ENCODE results near the gene MRTFB.
A peak's percentile ranks its signal among the peaks of the same experiment; 100 is the strongest.
"Not testable (repeated sequence)": the region's sequence is repeated elsewhere in the genome, so short reads cannot be mapped to it uniquely, and the experiment has no call there.

The MRTFB gene

GRCh38 chr16:14151256-14152030 is 80.3 kb downstream of the MRTFB start:
- no peak for TF ChIP-seq POLR2A (IDR thresholded peaks at IDR 0.05; ENCODE audit: low read depth, low read length)
- FAIRE-seq = no peak
- no peak for DNase-seq (ENCODE audit: insufficient read length, low spot score)

DNA sequence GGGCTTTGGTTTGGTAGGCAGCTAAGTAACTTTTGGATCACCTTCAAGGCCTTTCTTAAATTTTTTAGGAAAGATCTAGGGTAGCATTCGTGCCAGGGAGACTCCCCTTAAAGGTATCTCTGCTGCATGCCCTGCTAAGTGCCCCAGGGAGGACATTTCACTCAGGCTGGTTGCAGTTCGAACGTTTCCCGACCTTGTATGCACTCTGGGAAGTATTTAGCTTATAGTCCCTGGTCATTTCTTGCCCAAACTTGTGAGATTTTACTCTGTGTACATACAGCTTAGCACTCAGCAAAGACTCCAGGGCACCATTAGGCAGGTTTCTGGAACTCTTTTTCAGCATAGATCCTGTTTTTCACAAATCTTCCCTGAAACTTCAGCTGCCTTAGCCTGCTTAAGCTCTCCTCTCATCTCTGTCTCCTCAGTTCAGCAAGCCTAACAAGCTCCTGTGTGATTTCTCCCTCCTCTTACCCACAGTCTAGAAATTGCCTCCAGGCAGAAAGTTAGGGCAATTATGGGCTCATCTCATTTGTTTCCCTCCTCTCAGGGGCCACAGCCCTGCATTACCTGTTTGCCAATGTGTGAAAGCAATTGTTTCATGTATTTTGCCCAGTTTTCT is 84.6 kb downstream of the MRTFB start:
- DNase-seq (ENCODE audit: insufficient read length, low spot score) (no peak), FAIRE-seq (no peak)
- no peak for TF ChIP-seq POLR2A (IDR thresholded peaks at IDR 0.05; ENCODE audit: low read depth, low read length)

DNA sequence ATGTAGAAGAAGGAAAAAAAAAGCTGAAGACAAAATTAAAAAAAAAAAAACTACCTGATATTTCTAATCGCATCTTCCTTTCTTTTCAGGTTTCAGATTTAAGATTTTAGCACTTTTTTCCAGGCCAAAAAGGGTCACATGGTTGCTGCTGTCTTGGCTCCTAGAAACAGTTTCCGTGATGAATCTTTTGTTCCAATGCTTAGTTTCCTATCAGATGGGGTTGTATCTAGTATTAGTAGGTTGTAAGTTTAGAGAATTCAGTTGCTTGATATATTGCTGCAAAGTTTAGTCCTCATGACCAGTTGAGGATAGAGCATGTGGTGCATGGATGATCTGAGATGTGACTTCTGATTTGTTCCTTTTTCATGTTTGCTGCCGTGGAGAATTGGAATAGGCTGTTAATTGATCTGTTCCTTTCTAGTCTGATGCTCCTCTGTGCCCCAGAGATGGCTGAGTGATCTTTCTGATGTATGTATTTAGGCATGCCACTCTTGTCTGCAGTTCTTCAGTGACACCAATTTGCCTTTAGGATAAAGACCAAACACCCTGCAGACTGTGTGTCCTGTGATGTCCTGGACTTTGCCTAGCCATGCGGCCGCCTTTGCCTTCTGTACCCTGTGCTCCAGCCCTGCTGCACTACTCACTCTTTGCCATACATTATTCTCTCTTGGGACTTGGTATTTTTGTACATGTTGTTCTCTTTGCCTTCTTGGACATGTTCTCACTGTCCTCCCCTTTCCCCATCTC is 94.0 kb downstream of the MRTFB start:
- no peak for DNase-seq (ENCODE audit: insufficient read length, low spot score)
- no peak for TF ChIP-seq POLR2A (IDR thresholded peaks at IDR 0.05; ENCODE audit: low read depth, low read length)
- no peak for FAIRE-seq

DNA sequence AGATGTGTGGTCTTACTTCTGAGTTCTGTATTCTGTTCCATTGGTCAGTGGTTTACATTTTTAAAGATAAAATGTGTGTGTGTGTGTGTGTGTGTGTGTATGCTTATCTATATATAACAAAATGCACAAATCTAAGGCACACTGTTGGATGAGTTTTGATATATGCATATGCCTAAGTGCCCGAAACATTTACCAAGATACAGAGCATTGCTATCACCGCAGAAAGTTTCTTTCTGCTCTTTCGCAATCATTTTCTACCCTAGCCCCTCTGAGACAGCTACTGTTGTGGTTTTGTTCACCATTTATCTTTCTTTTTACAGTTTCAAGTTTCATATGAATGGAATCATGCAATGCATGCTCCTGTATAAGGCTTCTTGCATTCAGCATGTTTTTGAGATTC is 97.0 kb downstream of the MRTFB start:
- no peak for FAIRE-seq
- TF ChIP-seq POLR2A (IDR thresholded peaks at IDR 0.05; ENCODE audit: low read depth, low read length) = no peak

DNA sequence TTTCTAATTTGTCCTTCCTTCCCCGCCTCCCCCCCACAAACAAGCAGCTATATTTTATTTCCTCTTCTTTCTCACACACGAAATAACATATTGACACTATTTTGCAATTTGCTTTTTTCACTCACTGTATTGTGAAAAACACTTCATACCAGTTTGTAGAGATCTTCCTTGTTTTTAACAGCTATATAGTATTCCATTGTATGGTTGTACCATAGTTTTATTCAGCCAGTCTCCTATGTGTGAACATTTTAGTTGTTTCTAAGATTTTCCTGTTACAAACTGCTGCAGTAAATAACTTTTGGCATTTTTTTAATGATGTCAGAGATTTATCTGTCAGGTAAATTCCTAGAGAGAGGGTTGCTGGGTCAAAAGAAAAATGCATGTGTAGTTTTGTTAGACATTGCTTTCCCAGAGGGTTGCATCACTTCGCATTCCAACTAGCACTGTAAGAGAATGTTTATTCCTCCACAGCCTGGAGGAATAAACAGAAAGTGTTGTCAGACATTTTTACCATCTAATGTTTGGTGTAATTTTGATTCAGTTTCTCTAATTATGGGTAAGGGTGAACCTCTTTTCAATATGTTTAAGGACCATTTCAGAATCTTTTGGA is 101.2 kb downstream of the MRTFB start:
- DNase-seq (ENCODE audit: insufficient read length, low spot score) (no peak), FAIRE-seq (peak; percentile 38)
- no peak for TF ChIP-seq POLR2A (IDR thresholded peaks at IDR 0.05; ENCODE audit: low read depth, low read length)

More for the DNA sequence above, 97.0 kb downstream of the MRTFB start:
- DNase-seq (ENCODE audit: insufficient read length, low spot score) = no peak

- FAIRE-seq (no peak), DNase-seq (ENCODE audit: insufficient read length, low spot score) (no peak)
Measured at GRCh38 chr16:14175086-14175485, 104.0 kb downstream of the MRTFB start.

GRCh38 chr16:14177704-14178103 is 106.6 kb downstream of the MRTFB start:
- DNase-seq (ENCODE audit: insufficient read length, low spot score) (no peak), FAIRE-seq (no peak)
- TF ChIP-seq POLR2A (IDR thresholded peaks at IDR 0.05; ENCODE audit: low read depth, low read length) = no peak

More at GRCh38 chr16:14175086-14175485, 104.0 kb downstream of the MRTFB start:
- no peak for TF ChIP-seq POLR2A (IDR thresholded peaks at IDR 0.05; ENCODE audit: low read depth, low read length)

GRCh38 chr16:14179116-14179515 is 108.0 kb downstream of the MRTFB start:
- TF ChIP-seq POLR2A (IDR thresholded peaks at IDR 0.05; ENCODE audit: low read depth, low read length) = no peak
- DNase-seq (ENCODE audit: insufficient read length, low spot score) = no peak
- FAIRE-seq = no peak

- DNase-seq (ENCODE audit: insufficient read length, low spot score) = no peak
- no peak for TF ChIP-seq POLR2A (IDR thresholded peaks at IDR 0.05; ENCODE audit: low read depth, low read length)
- FAIRE-seq = no peak
Measured at GRCh38 chr16:14180481-14180944, 109.4 kb downstream of the MRTFB start.

DNA sequence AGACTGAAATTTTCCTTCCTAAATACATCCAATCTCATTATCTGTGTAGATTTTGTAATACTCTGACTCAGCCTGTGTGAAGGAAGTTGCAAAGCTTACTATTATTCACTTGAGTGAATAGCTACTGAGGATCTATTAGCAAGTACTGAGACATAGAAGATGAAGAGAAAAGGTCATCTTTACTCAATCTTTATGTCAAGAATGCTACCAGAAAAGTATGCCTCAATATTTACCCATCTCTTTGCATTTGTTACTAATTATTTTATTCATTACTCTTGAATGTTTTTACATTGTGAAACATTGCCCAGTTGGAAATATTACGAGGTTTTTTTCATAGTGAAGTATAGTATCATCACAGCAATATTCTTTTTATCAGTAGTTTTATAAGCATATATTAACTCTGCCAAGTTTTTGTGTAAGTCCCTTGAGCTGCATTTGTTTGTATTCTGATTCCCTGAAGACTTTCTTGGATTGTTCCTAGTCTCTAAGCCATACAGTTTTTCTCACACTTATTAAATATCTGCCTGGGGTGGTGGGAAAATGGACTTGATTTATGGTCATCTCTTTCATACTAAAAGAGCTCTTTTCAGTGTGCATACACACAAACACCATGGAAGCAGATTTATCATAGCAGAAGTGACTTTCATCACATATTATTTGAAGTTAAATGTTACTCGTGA is 110.4 kb downstream of the MRTFB start:
- no peak for TF ChIP-seq POLR2A (IDR thresholded peaks at IDR 0.05; ENCODE audit: low read depth, low read length)
- FAIRE-seq = no peak

DNA sequence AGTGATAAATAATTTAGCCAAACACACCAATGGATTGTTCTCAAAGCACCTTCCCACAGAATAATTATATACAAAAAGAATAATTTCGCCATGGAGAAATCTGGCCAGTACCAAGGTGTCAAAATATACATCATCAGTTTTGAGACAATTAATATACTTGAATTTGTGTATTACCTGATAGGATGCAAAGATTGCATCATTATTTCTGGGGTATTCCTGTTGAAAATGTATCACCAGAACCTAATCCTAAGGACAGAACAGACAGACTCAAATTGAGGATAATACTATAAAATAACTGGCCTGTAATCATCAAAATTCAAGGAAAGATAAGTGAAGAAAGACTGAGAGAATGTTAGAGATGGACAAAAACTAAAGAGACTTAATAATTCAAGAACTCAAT is 111.9 kb downstream of the MRTFB start:
- FAIRE-seq (no peak), DNase-seq (ENCODE audit: insufficient read length, low spot score) (no peak)
- TF ChIP-seq POLR2A (IDR thresholded peaks at IDR 0.05; ENCODE audit: low read depth, low read length) = no peak

More for the DNA sequence above, 110.4 kb downstream of the MRTFB start:
- DNase-seq (ENCODE audit: insufficient read length, low spot score) = no peak

DNA sequence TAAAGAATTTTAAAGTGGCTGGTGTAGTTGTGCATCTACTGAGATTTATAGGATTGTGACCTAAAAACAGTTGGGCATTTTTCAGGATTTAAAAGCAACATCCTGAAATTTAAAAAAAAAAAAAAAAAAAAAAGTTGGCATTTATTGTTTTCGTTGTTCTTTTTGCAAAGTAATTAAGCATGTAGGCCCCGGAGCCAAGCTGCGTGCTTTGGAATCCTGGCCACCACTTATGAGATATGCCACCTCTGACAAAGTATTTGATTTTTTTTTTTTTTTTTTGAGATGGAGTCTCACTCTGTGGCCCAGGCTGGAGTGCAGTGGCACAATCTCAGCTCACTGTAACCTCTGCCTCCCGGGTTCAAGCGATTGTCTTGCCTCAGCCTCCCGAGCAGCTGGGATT is 112.8 kb downstream of the MRTFB start:
- not testable (repeated sequence) for DNase-seq (ENCODE audit: insufficient read length, low spot score); FAIRE-seq

GRCh38 chr16:14186007-14186794 is 115.1 kb downstream of the MRTFB start:
- peak; percentile 96 for FAIRE-seq
- DNase-seq (ENCODE audit: insufficient read length, low spot score) = no peak
- TF ChIP-seq POLR2A (IDR thresholded peaks at IDR 0.05; ENCODE audit: low read depth, low read length) = no peak

All from H54 (cell line).